ENCODE measurements around the gene TTC39B.

TTC39B gene

DNA sequence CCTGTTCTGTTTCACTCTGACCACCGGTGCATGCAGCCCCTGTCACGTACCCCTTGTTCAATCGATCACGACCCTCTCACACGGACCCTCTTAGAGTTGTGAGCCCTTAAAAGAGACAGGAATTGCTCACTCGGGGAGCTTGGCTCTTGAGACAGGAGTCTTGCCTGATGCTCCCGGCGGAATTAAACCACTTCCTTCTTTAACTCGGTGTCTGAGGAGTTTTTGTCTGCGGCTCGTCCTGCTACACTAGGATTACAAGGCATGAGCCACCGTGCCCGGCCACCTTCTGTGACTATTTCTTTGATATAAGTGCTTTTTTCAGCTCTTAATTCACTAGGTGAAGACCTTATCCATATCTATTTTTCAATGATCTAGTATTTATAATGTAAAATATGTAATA, 167.5 kb downstream of the TTC39B start:
- in situ Hi-C loops (cut with MboI; ENCODE audit: low sequenced_read_pairs): no loop called here

DNA sequence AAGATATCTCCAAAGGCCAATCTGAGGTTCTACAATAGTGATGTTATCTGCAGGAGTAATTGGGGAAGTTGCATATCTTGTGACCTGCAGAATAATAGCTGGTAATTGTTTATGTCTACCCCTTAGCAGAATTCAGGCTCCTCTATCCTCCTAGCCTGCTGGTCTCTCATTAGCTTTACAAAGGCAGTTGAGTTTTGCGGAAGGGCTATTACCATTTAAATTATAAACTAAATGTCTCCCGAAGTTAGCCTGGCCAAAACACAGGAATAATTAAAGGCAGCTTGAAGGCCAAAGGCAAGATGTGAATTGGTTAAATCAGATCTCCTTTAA, 168.7 kb downstream of the TTC39B start:
- in situ Hi-C loops (cut with MboI; ENCODE audit: low sequenced_read_pairs): no loop called here

DNA sequence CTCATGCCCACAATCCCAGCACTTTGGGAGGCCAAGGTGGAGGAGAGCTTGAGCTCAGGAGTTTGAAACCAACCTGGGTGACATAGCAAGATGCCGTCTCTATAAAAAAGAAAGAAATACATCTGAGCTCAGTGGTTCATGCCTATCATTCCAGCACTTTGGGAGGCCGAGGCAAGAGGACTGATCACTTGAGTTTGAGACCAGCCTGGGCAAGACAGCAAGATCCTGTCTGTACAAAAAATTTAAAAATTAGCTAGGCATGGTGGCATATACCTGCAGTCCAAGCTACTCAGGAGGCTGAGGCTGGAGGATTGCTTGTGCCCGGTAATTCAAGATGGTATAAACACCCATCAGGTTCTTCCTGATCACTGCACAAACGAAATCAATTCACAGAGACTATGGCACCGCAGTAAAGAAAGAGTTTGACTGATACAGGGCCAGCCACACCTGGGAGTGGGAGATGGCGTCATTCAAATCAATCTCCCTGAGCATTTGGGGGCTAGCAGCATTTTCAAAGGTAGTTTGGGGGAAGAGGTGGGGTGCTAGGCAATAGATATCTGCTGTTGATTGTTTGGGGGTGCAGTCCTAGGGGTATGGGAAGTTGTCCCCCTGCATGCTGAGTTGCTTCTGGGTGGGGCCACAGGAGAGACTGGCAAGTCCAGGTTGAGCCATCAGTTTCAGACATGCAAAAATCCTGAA, 169.2 kb downstream of the TTC39B start:
- in situ Hi-C loops (cut with MboI; ENCODE audit: low sequenced_read_pairs): no loop called here

DNA sequence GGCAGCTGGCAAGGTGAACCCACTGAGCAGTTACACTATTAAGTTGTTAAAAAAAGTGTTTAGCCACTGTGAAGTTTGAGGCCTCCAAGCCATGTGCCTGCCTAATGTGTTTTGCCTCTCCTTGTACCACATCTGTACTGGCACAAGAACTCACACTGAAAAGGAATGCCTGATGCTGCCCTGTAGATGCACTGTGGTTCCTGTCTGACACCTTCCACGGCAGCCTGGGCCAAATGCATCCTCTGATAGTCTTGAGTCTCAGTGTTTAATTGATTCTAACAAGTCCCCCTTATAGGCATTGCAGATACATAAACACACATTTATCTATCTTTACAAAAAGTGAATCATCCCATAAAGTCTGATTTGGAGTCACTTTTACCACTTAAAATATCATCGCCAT, 169.9 kb downstream of the TTC39B start:
- in situ Hi-C loops (cut with MboI; ENCODE audit: low sequenced_read_pairs): no loop called here

DNA sequence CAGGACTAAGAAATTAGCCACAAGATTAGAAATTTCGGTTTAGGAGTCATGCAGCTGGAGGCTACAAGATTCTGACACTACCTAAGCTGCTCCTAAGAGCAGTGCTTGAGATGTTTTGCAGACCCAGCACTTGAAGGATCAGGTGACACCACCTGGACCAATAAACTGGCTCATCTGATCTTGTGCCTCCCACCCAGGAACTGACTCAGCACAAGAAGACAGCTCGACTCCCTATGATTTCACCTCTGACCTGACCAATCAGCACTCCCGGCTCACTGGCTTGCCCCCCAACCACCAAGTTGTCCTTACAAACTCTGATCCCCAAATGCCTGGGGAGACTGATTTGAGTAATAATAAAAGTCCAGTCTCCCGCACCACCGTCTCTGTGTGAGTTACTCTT, 170.4 kb downstream of the TTC39B start:
- in situ Hi-C loops (cut with MboI; ENCODE audit: low sequenced_read_pairs): no loop called here

DNA sequence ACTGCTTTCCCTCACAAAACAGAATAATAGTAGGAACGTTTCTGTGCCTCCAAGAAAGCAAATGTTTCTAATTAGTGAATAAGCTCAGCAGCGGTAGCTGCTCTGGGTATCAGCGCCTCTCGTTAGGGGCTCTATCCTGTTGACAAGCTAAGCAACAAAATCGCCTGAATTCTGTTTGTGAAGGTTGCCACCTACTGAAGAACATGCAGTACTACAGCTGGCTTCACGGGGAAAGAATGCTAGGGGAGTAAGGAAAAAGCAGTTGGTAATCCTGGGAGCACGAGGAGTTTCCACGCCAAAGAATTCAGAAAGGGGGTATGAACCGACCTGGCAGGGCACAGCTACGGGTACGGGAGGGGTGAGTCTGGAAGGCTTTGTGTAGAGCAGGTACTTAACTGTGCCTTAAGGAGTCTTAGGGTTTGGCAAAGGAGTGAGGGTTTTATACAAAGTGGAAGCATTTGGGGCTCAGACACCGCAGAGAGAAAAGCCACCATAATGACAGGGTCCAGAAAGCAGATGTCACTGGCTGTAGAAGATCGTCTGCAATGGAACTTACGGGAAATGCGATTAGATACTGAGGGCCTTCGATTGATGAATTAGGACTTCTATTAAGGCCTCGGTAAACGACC, 171.7 kb downstream of the TTC39B start:
- in situ Hi-C loops (cut with MboI; ENCODE audit: low sequenced_read_pairs): no loop called here

DNA sequence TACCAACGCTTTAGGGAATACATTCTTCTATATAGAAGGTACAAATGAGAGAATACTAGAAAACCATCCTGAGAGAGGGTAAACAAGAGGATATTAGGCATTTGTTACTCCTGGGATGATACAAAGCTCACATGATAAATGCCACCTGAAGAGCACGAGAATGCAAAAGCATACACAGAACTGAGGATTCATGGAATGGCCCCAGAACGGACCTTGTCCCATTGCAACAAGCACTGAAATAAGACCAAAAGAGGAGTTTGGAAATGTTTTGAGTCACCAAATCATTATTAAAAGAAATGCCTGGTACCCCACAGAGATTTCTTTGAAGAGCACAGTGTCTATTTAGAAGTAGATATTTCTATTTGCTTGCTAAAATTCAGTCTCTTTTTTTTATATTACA, 173.5 kb downstream of the TTC39B start:
- in situ Hi-C loops (cut with MboI; ENCODE audit: low sequenced_read_pairs): no loop called here

DNA sequence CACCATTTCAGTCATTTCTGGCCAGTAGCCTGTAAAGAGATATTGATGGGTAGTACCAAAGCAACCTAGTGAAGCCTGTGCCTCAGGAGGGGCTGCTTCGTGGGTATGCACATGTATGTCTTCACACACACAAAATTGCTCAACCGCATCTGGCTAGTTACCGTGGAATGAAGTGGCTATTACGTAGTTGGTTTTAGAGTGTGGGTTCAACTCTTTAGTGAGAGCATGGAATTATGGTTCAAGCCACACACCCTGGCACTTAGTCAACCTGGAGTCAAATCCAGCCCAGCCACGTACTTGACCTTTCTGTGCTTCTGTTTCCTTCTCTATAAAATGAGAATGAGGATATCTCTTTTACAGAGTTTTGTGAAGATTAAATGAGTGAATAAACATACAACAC, 174.9 kb downstream of the TTC39B start:
- in situ Hi-C loops (cut with MboI; ENCODE audit: low sequenced_read_pairs): no loop called here

DNA sequence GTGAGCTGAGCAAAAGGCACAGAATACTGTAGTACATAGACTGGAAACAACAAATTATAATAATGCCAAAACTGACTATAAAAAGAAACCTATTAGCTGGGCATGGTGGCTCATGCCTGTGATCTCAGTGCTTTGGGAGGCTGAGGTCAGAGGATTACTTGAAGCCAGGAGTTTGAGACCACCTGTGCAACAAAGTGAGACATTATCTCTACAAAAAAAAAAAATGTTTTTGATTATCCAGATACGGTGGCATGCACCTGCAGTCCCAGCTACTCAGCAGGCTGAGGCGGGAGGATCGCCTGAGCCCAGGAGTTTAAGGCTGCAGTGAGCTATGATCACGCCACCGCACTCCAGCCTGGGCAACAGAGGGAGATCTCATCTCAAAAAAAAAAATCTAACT, 175.9 kb downstream of the TTC39B start:
- in situ Hi-C loops (cut with MboI; ENCODE audit: low sequenced_read_pairs): no loop called here

DNA sequence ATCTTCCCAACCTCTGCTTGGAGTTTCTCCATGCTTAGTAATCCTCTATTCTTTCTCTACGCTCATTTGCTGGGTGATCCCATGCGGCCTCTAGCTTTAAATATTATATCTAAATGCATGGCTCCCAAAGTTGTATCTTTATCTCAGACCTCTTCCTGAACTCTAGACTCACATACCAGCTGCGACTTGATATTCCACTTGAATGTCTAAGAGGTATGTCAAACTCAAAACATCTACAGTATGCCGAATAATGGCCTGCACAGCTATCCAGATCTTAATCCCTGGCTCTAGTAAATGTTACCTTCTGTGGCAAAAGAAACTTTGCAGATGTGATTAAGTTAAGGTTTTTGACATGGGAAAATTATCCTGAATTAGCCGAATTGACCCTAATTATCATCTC, 179.2 kb downstream of the TTC39B start:
- in situ Hi-C loops (cut with MboI; ENCODE audit: low sequenced_read_pairs): no loop called here

DNA sequence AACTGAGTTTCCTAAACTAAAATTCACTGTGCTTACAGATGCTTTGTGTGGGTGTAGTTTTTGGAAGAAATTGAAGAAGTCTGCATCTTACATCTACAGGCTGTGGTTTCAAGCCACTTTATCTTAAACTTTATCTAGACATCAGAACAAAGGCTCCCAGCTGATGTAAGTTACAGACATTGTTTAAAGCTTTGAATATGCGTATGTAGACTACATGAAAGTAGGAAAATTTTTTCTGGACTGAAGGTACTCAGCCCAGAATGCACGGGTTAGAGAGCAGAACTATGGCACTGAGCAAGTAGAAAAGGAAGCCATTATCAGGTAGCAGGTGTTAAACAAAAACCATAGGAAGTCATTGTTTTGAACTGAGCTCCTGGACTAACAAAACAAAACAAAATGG, 185.4 kb downstream of the TTC39B start:
- in situ Hi-C loops (cut with MboI; ENCODE audit: low sequenced_read_pairs): no loop called here

DNA sequence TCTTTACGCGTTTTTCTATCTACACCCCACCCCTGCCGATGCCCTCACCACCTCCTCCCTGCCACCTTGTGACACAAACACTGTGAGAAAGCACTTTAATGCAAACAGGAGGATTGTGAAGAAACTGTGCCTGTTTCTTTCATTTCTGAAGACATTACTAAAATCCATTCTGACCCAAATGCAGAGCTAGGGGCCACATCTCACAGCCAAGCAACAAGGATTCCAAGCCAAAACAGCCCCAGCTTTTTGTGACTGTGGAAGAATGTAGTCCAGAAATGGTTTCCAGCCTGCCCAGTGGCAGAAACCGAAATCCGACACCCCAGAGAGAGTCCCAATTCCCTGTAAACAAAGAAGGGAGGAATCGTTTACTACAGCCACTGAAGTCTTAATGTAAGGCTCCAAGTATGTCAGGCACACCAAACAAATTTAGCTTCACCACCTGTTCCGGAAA, 190.9 kb downstream of the TTC39B start:
- in situ Hi-C loops (cut with MboI; ENCODE audit: low sequenced_read_pairs): no loop called here

DNA sequence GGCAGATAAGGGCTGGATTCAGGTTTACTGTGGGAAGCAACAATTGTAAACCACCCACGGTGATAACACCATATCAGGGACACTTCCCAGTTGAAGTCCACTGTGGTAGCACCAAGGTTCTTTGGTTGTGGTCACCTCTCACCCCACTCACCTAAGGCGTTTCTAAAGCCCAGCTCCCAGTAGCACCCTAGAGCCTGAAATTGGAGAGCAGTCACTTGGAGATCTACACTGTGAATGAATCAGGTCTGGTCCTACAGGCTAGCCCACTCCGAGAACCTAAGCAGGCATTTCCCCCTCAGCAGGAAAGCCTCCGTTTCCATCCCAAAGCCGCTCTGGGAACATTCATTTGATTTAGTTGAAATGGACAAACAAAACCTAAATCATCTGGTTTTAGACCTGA, 191.3 kb downstream of the TTC39B start:
- in situ Hi-C loops (cut with MboI; ENCODE audit: low sequenced_read_pairs): no loop called here

DNA sequence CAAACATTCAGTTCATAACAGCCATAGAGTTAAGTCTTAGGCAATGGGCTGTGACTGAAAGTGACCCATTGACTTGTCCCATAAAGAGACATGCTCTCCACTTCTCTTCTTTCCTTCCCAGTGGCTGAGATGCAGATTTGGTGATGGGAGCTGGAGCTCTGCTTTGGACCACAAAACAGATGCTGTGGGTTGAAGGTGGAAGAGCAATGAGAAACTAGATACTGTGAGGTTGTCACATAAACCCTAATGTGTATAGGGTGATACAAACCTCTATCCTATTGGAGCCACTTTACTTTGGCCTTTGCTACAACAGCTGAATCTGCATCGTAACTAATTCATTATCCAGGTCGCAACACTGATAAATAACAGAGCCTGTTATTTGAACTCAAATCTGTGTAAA, 192.0 kb downstream of the TTC39B start:
- in situ Hi-C loops (cut with MboI; ENCODE audit: low sequenced_read_pairs): no loop called here

Data from HL-60/S4 (cell line).